ENCODE results near the gene TBC1D3E.
"Not testable (repeated sequence)": the region's sequence is repeated elsewhere in the genome, so short reads cannot be mapped to it uniquely, and the experiment has no call there.

TBC1D3E gene

GRCh38 chr17:38127651-38128050 is at the start of gene TBC1D3E:
Gene TBC1D3E, plus strand, starts transcription at chr17:38127951. Its CDS starts 1,545 bp downstream, at chr17:38129496.
- not testable (repeated sequence) for DNase-seq (ENCODE audit: low read depth)

- not testable (repeated sequence) for DNase-seq (ENCODE audit: low read depth)
Measured at GRCh38 chr17:38087344-38087743, 40.4 kb upstream of the TBC1D3E start.

GRCh38 chr17:38088120-38088519 is 39.6 kb upstream of the TBC1D3E start:
- DNase-seq (ENCODE audit: low read depth): not testable (repeated sequence)

GRCh38 chr17:38094059-38094694 is 33.6 kb upstream of the TBC1D3E start:
- DNase-seq (ENCODE audit: low read depth): not testable (repeated sequence)

- DNase-seq (ENCODE audit: low read depth): not testable (repeated sequence)
Measured at GRCh38 chr17:38099262-38099661, 28.5 kb upstream of the TBC1D3E start.

GRCh38 chr17:38119829-38120228 is 7.9 kb upstream of the TBC1D3E start:
- DNase-seq (ENCODE audit: low read depth): not testable (repeated sequence)

- not testable (repeated sequence) for DNase-seq (ENCODE audit: low read depth)
Measured at GRCh38 chr17:38134860-38135259, 7.1 kb downstream of the TBC1D3E start.
